Esophagus muscularis mucosa (tissue), 4 donors: ENCODE measurements around the gene RGS16.

Experiments used
- CTCF ChIP-seq, 3 experiments: fragments of 200-600 bp in 2 of 3; fragments of 450-650 bp in 1 of 3; sonication (generic) in 2 of 3; IDR thresholded peaks; one replicate each; pipeline ENCODE4 v1.5.1; 2017 to 2019; ENCODE audit warnings: antibody characterized with exemption in 3 of 3, mild to moderate bottlenecking in 2 of 3, moderate library complexity in 1 of 3
- EP300 ChIP-seq: sonication (generic); formaldehyde crosslinking; IDR thresholded peaks from one replicate; pipeline ENCODE4 v1.6.1; 2017; ENCODE audit warnings: antibody characterized with exemption
- POLR2A ChIP-seq: fragments of 450-650 bp; IDR thresholded peaks from one replicate; pipeline ENCODE4 v1.6.1; 2017; ENCODE audit warnings: antibody characterized with exemption, moderate library complexity, mild to moderate bottlenecking, low read depth
- POLR2AphosphoS5 ChIP-seq, 2 donors: sonication (generic); formaldehyde crosslinking; IDR thresholded peaks; one replicate each; pipeline ENCODE4 v1.6.1; 2017; ENCODE audit warnings: antibody characterized with exemption in 2 of 2

DNA sequence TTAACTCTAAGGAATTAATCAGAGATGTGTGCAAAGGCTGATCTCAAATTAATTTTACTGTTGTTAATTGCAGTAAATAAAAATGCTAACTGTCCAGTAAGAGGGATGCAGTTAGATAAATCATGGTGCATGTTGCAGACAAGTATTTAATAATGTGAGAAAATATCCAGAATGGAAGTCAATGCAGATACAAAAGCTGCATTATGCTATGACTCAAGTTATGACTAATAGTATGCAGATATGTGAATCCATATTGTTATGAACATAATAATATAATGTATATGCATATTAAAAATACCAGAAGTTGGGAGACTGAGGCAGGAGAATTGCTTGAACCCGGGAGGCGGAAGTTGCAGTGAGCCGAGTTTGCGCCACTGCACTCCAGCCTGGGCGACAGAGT lies 36.6 kb downstream of the RGS16 start:
- TF ChIP-seq POLR2A (no peak), CTCF (IDR thresholded peaks at IDR 0.05) (no peak), POLR2AphosphoS5 (IDR thresholded peaks at IDR 0.05) (no peak), EP300 (no peak)
